Measurements from ENCODE around the gene CBLIF.

DNA sequence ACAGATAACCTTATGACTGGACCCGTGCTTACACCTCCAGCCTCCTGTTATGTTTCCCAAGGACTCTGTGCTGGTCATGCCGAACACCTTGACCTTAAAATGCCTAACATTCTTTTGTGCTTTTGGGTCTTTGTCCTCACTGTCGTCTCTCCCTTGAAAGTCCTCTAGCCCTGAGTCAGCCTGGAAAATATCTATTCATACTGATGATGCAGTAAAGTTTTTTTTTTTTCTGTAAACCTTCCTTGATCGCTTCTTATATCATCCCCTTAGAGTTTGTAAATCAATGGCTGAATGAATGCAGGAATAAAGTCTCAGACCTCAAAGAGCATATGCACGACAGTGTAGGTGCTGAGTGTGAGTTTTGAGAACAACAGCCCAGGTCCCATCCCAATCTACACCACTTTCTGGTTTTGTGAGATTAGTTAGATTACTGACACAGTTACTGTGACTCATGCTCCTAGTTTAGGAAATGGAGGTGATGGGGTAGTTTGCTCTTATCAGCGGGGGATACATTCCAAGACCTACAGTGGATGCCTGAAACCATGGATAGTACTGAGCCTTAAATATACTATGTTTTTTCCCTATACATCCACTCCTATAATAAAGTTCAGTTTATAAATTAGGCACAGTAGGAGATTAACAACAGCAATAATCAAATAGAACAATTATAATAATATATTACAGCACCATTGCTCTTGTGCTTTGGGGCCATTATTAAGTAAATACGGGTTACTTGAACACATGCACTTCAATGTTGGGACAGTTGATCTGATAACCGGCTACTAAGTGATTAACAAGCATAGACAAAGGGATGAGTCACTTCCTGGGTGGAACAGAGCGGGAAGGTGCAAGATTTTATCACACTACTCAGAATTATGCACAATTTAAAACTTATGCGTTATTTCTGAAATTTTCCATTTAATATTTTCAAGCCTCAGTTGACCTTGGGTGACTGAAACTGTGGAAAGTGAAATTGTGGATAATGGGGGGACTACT is 12.4 kb upstream of the CBLIF start:
- TF ChIP-seq SIN3A (IDR thresholded peaks at IDR 0.05; ENCODE audit: borderline replicate concordance, insufficient read depth, low read length) (no peak), POLR2AphosphoS5 (IDR thresholded peaks at IDR 0.05; ENCODE audit: low read depth, low read length) (no peak)
